ENCODE measurements around the gene ADAM23.

Gene ADAM23

GRCh38 chr2:206488053-206488452, 44.7 kb downstream of the ADAM23 start:
- no peak overlapping the region for H2BK120ac ChIP-seq (ENCODE audit: low read depth, low read length)
- no peak overlapping the region for H3K4me3 ChIP-seq (ENCODE audit: low read length in 2 of 2)
- no peak overlapping the region for H3K4ac ChIP-seq (ENCODE audit: low read length)
- H3K4me1 ChIP-seq (ENCODE audit: control insufficient read depth in 2 of 2, insufficient read depth in 1 of 2, low read depth in 1 of 2, low read length in 2 of 2), result no peaks in the 10 kb centered on the region
- H3K36me3 ChIP-seq (replicated peaks in 1 of 2; ENCODE audit: control insufficient read depth in 2 of 2, insufficient read depth in 2 of 2, low read length in 2 of 2), result peaks cover 0 to 3% of the 10 kb centered on the region in 2 donors
- H3K18ac ChIP-seq (ENCODE audit: low read length), result no peak overlapping the region
- H2BK5ac ChIP-seq (ENCODE audit: low read length), result no peak overlapping the region
- no peak overlapping the region for H3K27ac ChIP-seq (replicated peaks; ENCODE audit: low read length)
- no peak overlapping the region for H2AK5ac ChIP-seq (ENCODE audit: low read depth, low read length)
- no peak overlapping the region for H4K91ac ChIP-seq (ENCODE audit: low read depth, low read length, poor library complexity)
- H3K27me3 ChIP-seq (ENCODE audit: control insufficient read depth in 3 of 3, insufficient read depth in 3 of 3, low read depth in 1 of 3, low read length in 3 of 3), result no peaks in the 10 kb centered on the region
- no peak overlapping the region for H3K14ac ChIP-seq (ENCODE audit: low read length)
- no peak overlapping the region for H2BK12ac ChIP-seq (ENCODE audit: low read length)
- no peak for DNase-seq (ENCODE audit: low spot score)
- no peaks in the 10 kb centered on the region for H3K79me1 ChIP-seq (ENCODE audit: low read depth, low read length)
- no peak overlapping the region for H2AFZ ChIP-seq (ENCODE audit: low read length)
- H2BK15ac ChIP-seq (ENCODE audit: low read length), result no peak overlapping the region
- H3K9ac ChIP-seq (ENCODE audit: low read depth, low read length, poor library complexity), result no peak overlapping the region
- no peak overlapping the region for H3K23ac ChIP-seq (ENCODE audit: low read depth, low read length, poor library complexity)
- no CpG with 5 or more reads among the region's 7 CpGs for WGBS, 2 donors (ENCODE audit: extremely low coverage in 2 of 2, insufficient read length in 2 of 2, insufficient replicate concordance in 1 of 2)
- peaks cover 2 to 10% of the 10 kb centered on the region in 2 donors for H3K9me3 ChIP-seq (replicated peaks in 1 of 2; ENCODE audit: control insufficient read depth in 2 of 2, insufficient read depth in 1 of 2, low read depth in 1 of 2, low read length in 2 of 2)
- H3K4me2 ChIP-seq (ENCODE audit: insufficient read depth, low read length, poor library complexity, severe bottlenecking), result no peak overlapping the region
- H4K8ac ChIP-seq (ENCODE audit: low read depth, low read length), result no peak overlapping the region

GRCh38 chr2:206488623-206489022, 45.3 kb downstream of the ADAM23 start:
- Histone ChIP-seq H2AK5ac (ENCODE audit: low read depth, low read length) (no peak overlapping the region), H3K36me3 (replicated peaks in 1 of 2; ENCODE audit: control insufficient read depth in 2 of 2, insufficient read depth in 2 of 2, low read length in 2 of 2) (peaks cover 0 to 3% of the 10 kb centered on the region in 2 donors), H3K27me3 (ENCODE audit: control insufficient read depth in 3 of 3, insufficient read depth in 3 of 3, low read depth in 1 of 3, low read length in 3 of 3) (no peaks in the 10 kb centered on the region), H3K23ac (ENCODE audit: low read depth, low read length, poor library complexity) (no peak overlapping the region), H2BK12ac (ENCODE audit: low read length) (no peak overlapping the region), H2BK15ac (ENCODE audit: low read length) (no peak overlapping the region), H2BK5ac (ENCODE audit: low read length) (no peak overlapping the region), H3K18ac (ENCODE audit: low read length) (no peak overlapping the region), H2BK120ac (ENCODE audit: low read depth, low read length) (no peak overlapping the region), H3K9ac (ENCODE audit: low read depth, low read length, poor library complexity) (no peak overlapping the region), H2AFZ (ENCODE audit: low read length) (no peak overlapping the region), H3K4ac (ENCODE audit: low read length) (no peak overlapping the region), H3K4me1 (ENCODE audit: control insufficient read depth in 2 of 2, insufficient read depth in 1 of 2, low read depth in 1 of 2, low read length in 2 of 2) (no peaks in the 10 kb centered on the region), H4K91ac (ENCODE audit: low read depth, low read length, poor library complexity) (no peak overlapping the region), H3K9me3 (replicated peaks in 1 of 2; ENCODE audit: control insufficient read depth in 2 of 2, insufficient read depth in 1 of 2, low read depth in 1 of 2, low read length in 2 of 2) (peaks cover 2 to 10% of the 10 kb centered on the region in 2 donors), H3K14ac (ENCODE audit: low read length) (no peak overlapping the region), H3K27ac (replicated peaks; ENCODE audit: low read length) (no peak overlapping the region), H3K4me2 (ENCODE audit: insufficient read depth, low read length, poor library complexity, severe bottlenecking) (no peak overlapping the region), H3K4me3 (ENCODE audit: low read length in 2 of 2) (no peak overlapping the region), H4K8ac (ENCODE audit: low read depth, low read length) (no peak overlapping the region), H3K79me1 (ENCODE audit: low read depth, low read length) (no peaks in the 10 kb centered on the region)
- no CpG with 5 or more reads among the region's 1 CpG for WGBS, 2 donors (ENCODE audit: extremely low coverage in 2 of 2, insufficient read length in 2 of 2, insufficient replicate concordance in 1 of 2)
- DNase-seq (ENCODE audit: low spot score), result no peak

- Histone ChIP-seq H2BK5ac (ENCODE audit: low read length) (no peak overlapping the region), H3K4me2 (ENCODE audit: insufficient read depth, low read length, poor library complexity, severe bottlenecking) (no peak overlapping the region), H2BK15ac (ENCODE audit: low read length) (no peak overlapping the region), H3K4ac (ENCODE audit: low read length) (no peak overlapping the region), H2BK120ac (ENCODE audit: low read depth, low read length) (no peak overlapping the region), H3K4me1 (ENCODE audit: control insufficient read depth in 2 of 2, insufficient read depth in 1 of 2, low read depth in 1 of 2, low read length in 2 of 2) (no peaks in the 10 kb centered on the region), H3K79me1 (ENCODE audit: low read depth, low read length) (no peaks in the 10 kb centered on the region), H3K27me3 (ENCODE audit: control insufficient read depth in 3 of 3, insufficient read depth in 3 of 3, low read depth in 1 of 3, low read length in 3 of 3) (no peaks in the 10 kb centered on the region), H3K23ac (ENCODE audit: low read depth, low read length, poor library complexity) (no peak overlapping the region), H3K27ac (replicated peaks; ENCODE audit: low read length) (no peak overlapping the region), H4K91ac (ENCODE audit: low read depth, low read length, poor library complexity) (no peak overlapping the region), H3K9me3 (replicated peaks in 1 of 2; ENCODE audit: control insufficient read depth in 2 of 2, insufficient read depth in 1 of 2, low read depth in 1 of 2, low read length in 2 of 2) (peaks cover 2 to 4% of the 10 kb centered on the region in 2 donors), H2BK12ac (ENCODE audit: low read length) (no peak overlapping the region), H4K8ac (ENCODE audit: low read depth, low read length) (no peak overlapping the region), H2AFZ (ENCODE audit: low read length) (no peak overlapping the region), H3K18ac (ENCODE audit: low read length) (no peak overlapping the region), H3K14ac (ENCODE audit: low read length) (no peak overlapping the region), H3K4me3 (ENCODE audit: low read length in 2 of 2) (no peak overlapping the region), H3K9ac (ENCODE audit: low read depth, low read length, poor library complexity) (no peak overlapping the region), H3K36me3 (replicated peaks in 1 of 2; ENCODE audit: control insufficient read depth in 2 of 2, insufficient read depth in 2 of 2, low read length in 2 of 2) (peaks cover 0 to 2% of the 10 kb centered on the region in 2 donors), H2AK5ac (ENCODE audit: low read depth, low read length) (no peak overlapping the region)
- no CpG with 5 or more reads among the region's 1 CpG for WGBS, 2 donors (ENCODE audit: extremely low coverage in 2 of 2, insufficient read length in 2 of 2, insufficient replicate concordance in 1 of 2)
- DNase-seq (ENCODE audit: low spot score), result no peak
These were observed 50.7 kb downstream of the ADAM23 start for GRCh38 chr2:206494061-206494460.

- Histone ChIP-seq H3K18ac (ENCODE audit: low read length) (no peak overlapping the region), H3K23ac (ENCODE audit: low read depth, low read length, poor library complexity) (no peak overlapping the region), H3K4me3 (ENCODE audit: low read length in 2 of 2) (no peak overlapping the region), H2BK12ac (ENCODE audit: low read length) (no peak overlapping the region), H3K14ac (ENCODE audit: low read length) (no peak overlapping the region), H3K4me2 (ENCODE audit: insufficient read depth, low read length, poor library complexity, severe bottlenecking) (no peak overlapping the region), H3K27ac (replicated peaks; ENCODE audit: low read length) (no peak overlapping the region), H4K8ac (ENCODE audit: low read depth, low read length) (no peak overlapping the region), H3K9ac (ENCODE audit: low read depth, low read length, poor library complexity) (no peak overlapping the region), H2BK15ac (ENCODE audit: low read length) (no peak overlapping the region), H3K9me3 (replicated peaks in 1 of 2; ENCODE audit: control insufficient read depth in 2 of 2, insufficient read depth in 1 of 2, low read depth in 1 of 2, low read length in 2 of 2) (no peaks in the 10 kb centered on the region), H2AFZ (ENCODE audit: low read length) (no peak overlapping the region), H2AK5ac (ENCODE audit: low read depth, low read length) (no peak overlapping the region), H3K79me1 (ENCODE audit: low read depth, low read length) (no peaks in the 10 kb centered on the region), H2BK5ac (ENCODE audit: low read length) (no peak overlapping the region), H2BK120ac (ENCODE audit: low read depth, low read length) (no peak overlapping the region), H3K36me3 (replicated peaks in 1 of 2; ENCODE audit: control insufficient read depth in 2 of 2, insufficient read depth in 2 of 2, low read length in 2 of 2) (no peaks in the 10 kb centered on the region), H3K4ac (ENCODE audit: low read length) (no peak overlapping the region), H3K4me1 (ENCODE audit: control insufficient read depth in 2 of 2, insufficient read depth in 1 of 2, low read depth in 1 of 2, low read length in 2 of 2) (no peaks in the 10 kb centered on the region), H4K91ac (ENCODE audit: low read depth, low read length, poor library complexity) (no peak overlapping the region), H3K27me3 (ENCODE audit: control insufficient read depth in 3 of 3, insufficient read depth in 3 of 3, low read depth in 1 of 3, low read length in 3 of 3) (no peaks in the 10 kb centered on the region)
- no CpG with 5 or more reads among the region's 4 CpGs for WGBS, 2 donors (ENCODE audit: extremely low coverage in 2 of 2, insufficient read length in 2 of 2, insufficient replicate concordance in 1 of 2)
- DNase-seq (ENCODE audit: low spot score), result no peak
These were observed 59.4 kb downstream of the ADAM23 start for GRCh38 chr2:206502729-206503128.
